HepG2 (cell line): ENCODE data around the gene IGDCC3. TPM values are rescaled to one million over a fixed set of nuclear protein-coding genes. Genes with fewer than 3 reads are reported as not detected.
A peak's percentile ranks its signal among the peaks of the same experiment; 100 is the strongest.

Experiments
- ATAC-seq: fragments of 200-7000 bp; cut with Tn5 transposase; 3 replicates; pipeline ENCODE4 v1.9.1; 2020; ENCODE audit warnings: mild to moderate bottlenecking, moderate library complexity
- BruUV-seq: library from RNA; stranded (reverse); fragments of 400-500 nt; replicated peaks from 2 replicates; lab custom pipeline; 2021; lab: Mats Ljungman, UMichigan
- CTCF ChIA-PET: fragments of 300-600 bp; formaldehyde crosslinking; extraction: SDS; loops from one replicate; lab custom pipeline; 2021; ENCODE audit warnings: low total read pairs, inconsistent platforms, low intra/inter-chr PET ratio; lab: Yijun Ruan, JAX
- POLR2A ChIA-PET: fragments of 350-600 bp; sonication (Branson Sonifier 250); formaldehyde crosslinking; loops from one replicate; lab custom pipeline; 2020; ENCODE audit warnings: antibody characterized with exemption, inconsistent platforms; lab: Yijun Ruan, JAX
- DNase-seq: peaks from one replicate; pipeline ENCODE4 v3.0.0-alpha.2; 2015; ENCODE audit warnings: low spot score
- FAIRE-seq: peaks from 3 replicates; lab custom pipeline; 2011; peaks lifted over from hg19 to GRCh38; lab: Jason Lieb, UNC
- H2AFZ ChIP-seq: one replicate; pipeline ENCODE4 v1.6.1; 2011; ENCODE audit warnings: low read length, inconsistent platforms
- H3K27ac ChIP-seq: fragments of 300-600 bp; 3 replicates; pipeline ENCODE4 v1.8.0; 2011; ENCODE audit warnings: mixed run types, mild to moderate bottlenecking, mixed read lengths, low read length, inconsistent platforms; ENCODE audit not compliant: insufficient read depth; ENCODE audit errors: extremely low read length
- H3K27me3 ChIP-seq, 2 experiments: fragments of 200-600 bp in 1 of 2; 2 replicates in 1 of 2; 3 replicates in 1 of 2; pipeline versions ENCODE4 v1.6.0 to v1.8.0; 2011; ENCODE audit warnings: low read length in 2 of 2, mild to moderate bottlenecking in 2 of 2, moderate library complexity in 2 of 2, inconsistent platforms in 1 of 2; ENCODE audit not compliant: insufficient read depth in 2 of 2, control insufficient read depth in 1 of 2
- H3K36me3 ChIP-seq, 2 experiments: fragments of 200-600 bp in 1 of 2; replicated peaks in 1 of 2; 2 replicates in 1 of 2; 3 replicates in 1 of 2; pipeline versions ENCODE4 v1.5.1 to v1.8.0; 2011; ENCODE audit warnings: low read length in 2 of 2, inconsistent platforms in 1 of 2; ENCODE audit not compliant: insufficient read depth in 2 of 2, control insufficient read depth in 1 of 2
- H3K4me1 ChIP-seq: 2 replicates; pipeline ENCODE4 v1.5.1; 2012; ENCODE audit warnings: low read length, inconsistent platforms; ENCODE audit not compliant: insufficient read depth
- H3K4me2 ChIP-seq: 2 replicates; pipeline ENCODE4 v1.6.0; 2011; ENCODE audit warnings: low read depth, low read length, inconsistent platforms
- H3K4me3 ChIP-seq, 3 experiments: fragments of 200-600 bp in 1 of 3; sonication (generic), shearing (Covaris generic) in 1 of 3; replicated peaks in 1 of 3; 2 replicates each; pipeline ENCODE4 v1.5.1; 2011 to 2016; ENCODE audit warnings: low read length in 3 of 3, inconsistent platforms in 2 of 3, low read depth in 2 of 3, mild to moderate bottlenecking in 2 of 3, control low read depth in 1 of 3, mixed read lengths in 1 of 3; ENCODE audit not compliant: insufficient read depth in 1 of 3
- H3K79me2 ChIP-seq: one replicate; pipeline ENCODE4 v1.6.1; 2011; ENCODE audit warnings: low read length, inconsistent platforms; ENCODE audit not compliant: insufficient read depth
- H3K9ac ChIP-seq: 2 replicates; pipeline ENCODE4 v1.6.0; 2011; ENCODE audit warnings: mild to moderate bottlenecking, low read depth, low read length, inconsistent platforms; ENCODE audit not compliant: insufficient read depth
- H3K9me3 ChIP-seq: 2 replicates; pipeline ENCODE4 v1.5.1; 2012; ENCODE audit warnings: mild to moderate bottlenecking, low read length
- H4K20me1 ChIP-seq: 2 replicates; pipeline ENCODE4 v1.6.0; 2011; ENCODE audit warnings: inconsistent platforms, mild to moderate bottlenecking, low read length, moderate library complexity; ENCODE audit not compliant: insufficient read depth
- FOXA3 ChIP-seq: IDR thresholded peaks from 2 replicates; pipeline ENCODE4 v1.6.1; 2016; ENCODE audit warnings: missing genetic modification reagents, missing compliant biosample characterization
- GATA4 ChIP-seq: sonication (generic); IDR thresholded peaks from 2 replicates; pipeline ENCODE4 v1.6.1; 2016; ENCODE audit warnings: antibody characterized with exemption, low read depth, borderline replicate concordance
- HIVEP1 ChIP-seq: sonication (generic); formaldehyde crosslinking; IDR thresholded peaks from 2 replicates; pipeline ENCODE4 v1.4.0; 2020; ENCODE audit warnings: mild to moderate bottlenecking, missing genetic modification reagents
- IRX3 ChIP-seq: sonication (generic); formaldehyde crosslinking; IDR thresholded peaks from 2 replicates; pipeline ENCODE4 v1.8.1; 2023; ENCODE audit warnings: mild to moderate bottlenecking, low read depth, missing genetic modification reagents, borderline replicate concordance
- MBD4 ChIP-seq: IDR thresholded peaks from 2 replicates; pipeline ENCODE4 v1.6.1; 2012; ENCODE audit warnings: low read length, inconsistent platforms, borderline replicate concordance
- MXD4 ChIP-seq: IDR thresholded peaks from 2 replicates; pipeline ENCODE4 v1.6.1; 2016; ENCODE audit warnings: mild to moderate bottlenecking, missing biosample characterization, missing genetic modification reagents
- PAF1 ChIP-seq: IDR thresholded peaks from 2 replicates; pipeline ENCODE4 v1.6.1; 2016; ENCODE audit warnings: missing genetic modification reagents, missing compliant biosample characterization
- RCOR2 ChIP-seq: IDR thresholded peaks from 2 replicates; pipeline ENCODE4 v1.6.1; 2016; ENCODE audit warnings: missing biosample characterization, missing genetic modification reagents
- SMYD3 ChIP-seq: sonication (generic); formaldehyde crosslinking; IDR thresholded peaks from 2 replicates; pipeline ENCODE4 v1.8.1; 2023; ENCODE audit warnings: mild to moderate bottlenecking, missing genetic modification reagents
- SP2 ChIP-seq: sonication (generic); formaldehyde crosslinking; IDR thresholded peaks from 2 replicates; pipeline ENCODE4 v1.5.1; 2020; ENCODE audit warnings: mild to moderate bottlenecking, missing genetic modification reagents
- ZFY ChIP-seq: sonication (generic); formaldehyde crosslinking; IDR thresholded peaks from 2 replicates; pipeline ENCODE4 v1.4.0; 2020; ENCODE audit warnings: missing genetic modification reagents
- ZNF263 ChIP-seq: sonication (generic); formaldehyde crosslinking; IDR thresholded peaks from 2 replicates; pipeline ENCODE4 v1.4.0; 2020; ENCODE audit warnings: missing genetic modification reagents
- ZNF276 ChIP-seq: sonication (generic); formaldehyde crosslinking; IDR thresholded peaks from 2 replicates; pipeline ENCODE4 v1.4.0; 2020; ENCODE audit warnings: mild to moderate bottlenecking, low read depth, missing genetic modification reagents
- ZNF382 ChIP-seq: sonication (generic); formaldehyde crosslinking; IDR thresholded peaks from 2 replicates; pipeline ENCODE4 v1.5.0; 2020; ENCODE audit warnings: missing genetic modification reagents, mild to moderate bottlenecking, borderline replicate concordance
- ZNF431 ChIP-seq: sonication (generic); formaldehyde crosslinking; IDR thresholded peaks from 2 replicates; pipeline ENCODE4 v1.9.0; 2022; ENCODE audit warnings: missing genetic modification reagents, low read depth, mild to moderate bottlenecking, borderline replicate concordance
- ZNF552 ChIP-seq: sonication (generic); formaldehyde crosslinking; IDR thresholded peaks from 2 replicates; pipeline ENCODE4 v1.9.0; 2022; ENCODE audit warnings: missing genetic modification reagents, mild to moderate bottlenecking, borderline replicate concordance
- ZNF879 ChIP-seq: sonication (generic); formaldehyde crosslinking; IDR thresholded peaks from 2 replicates; pipeline ENCODE4 v1.8.1; 2023; ENCODE audit warnings: missing genetic modification reagents
- ZSCAN25 ChIP-seq: sonication (generic); formaldehyde crosslinking; IDR thresholded peaks from 2 replicates; pipeline ENCODE4 v1.8.0; 2022; ENCODE audit warnings: mild to moderate bottlenecking, missing genetic modification reagents
- WGBS: methylation state at CpG from one replicate; pipeline ENCODE4 v1.1.6; 2017; ENCODE audit warnings: low lambda C conversion rate; 5-methylcytosine and 5-hydroxymethylcytosine counted together
- in situ Hi-C: cut with HindIII; loops from 2 replicates; pipeline ENCODE4 v1.10.0; 2017; ENCODE audit warnings: low pct_unique_long_range_greater_than_20kb; ENCODE audit not compliant: extremely low pct_ligation_motif_present
- intact Hi-C: fragments of 100-400 bp; cut with micrococcal nuclease; formaldehyde crosslinking; loops from one replicate; pipeline ENCODE4 v1.10.0; 2022; ENCODE audit not compliant: unreplicated experiment
- polyA plus RNA-seq, 8 experiments: library from polyadenylated mRNA; depleted of rRNA in 3 of 8; stranded (reverse) in 7 of 8; unstranded in 1 of 8; fragments of >200 nt; fragmentation: Illumina TruSeq in 4 of 8; extraction: Trizol in 4 of 8; gene quantifications; 2 replicates each; pipeline versions ENCODE4 v1.2.1 to v1.2.3, GENCODE V29; 2011 to 2016; ENCODE audit warnings: low read depth in 4 of 8, missing spikeins in 1 of 8, mixed read lengths in 1 of 8; ENCODE audit not compliant: insufficient read depth in 1 of 8
- total RNA-seq, 5 experiments: library from RNA; depleted of rRNA; stranded (reverse); fragments of >200 nt; fragmentation: Illumina TruSeq; extraction: Trizol; gene quantifications; 2 replicates each; pipeline ENCODE4 v1.2.3, GENCODE V29; 2016; ENCODE audit warnings: low read depth in 1 of 5

The IGDCC3 gene
- total and polyA plus RNA-seq, 2 of the 13 experiments (the other 11 are each of a cell fraction or from before 2014, with no cell fraction given) = 30.1 to 51.8 TPM

GRCh38 chr15:65379986-65380385 is 2.2 kb upstream of the IGDCC3 start:
- intact Hi-C loops (loop anchor here (2.0 to 10.0 kb wide), 2 partner anchors 25 to 195 kb away; partner anchors contain the start of gene CLPX), in situ Hi-C loops (loop anchor here (5.0 to 10.0 kb wide), 2 partner anchors 58 to 195 kb away; partner anchors contain the start of gene CLPX)
- H3K9ac ChIP-seq = no peak overlapping the region
- no peak for FAIRE-seq
- H3K79me2 ChIP-seq = peaks cover 20% of the 10 kb centered on the region
- POLR2A ChIA-PET = interaction anchor here (1.1 to 3.6 kb wide), 2 partner anchors 75 to 80 kb away, joined by 3 to 44 read pairs; partner anchors contain the start of gene RNU5B-1
- no peaks in the 10 kb centered on the region for H4K20me1 ChIP-seq
- peaks cover 2 to 3% of the 10 kb centered on the region in 2 experiments; a peak in 3 of 5 replicates for H3K36me3 ChIP-seq
- no peak overlapping the region for H3K4me2 ChIP-seq
- no peak overlapping the region for H2AFZ ChIP-seq
- no peaks in the 10 kb centered on the region; a peak in 1 of 5 replicates for H3K27me3 ChIP-seq
- no peak overlapping the region for H3K27ac ChIP-seq
- TF ChIP-seq SMYD3 (CRISPR knock-in tag) = no peak
- no peak for TF ChIP-seq ZNF263 (CRISPR knock-in tag)
- no peak for TF ChIP-seq ZNF431
- no peak for TF ChIP-seq ZNF879 (CRISPR knock-in tag)
- TF ChIP-seq FOXA3 = no peak
- no peak for TF ChIP-seq MXD4
- WGBS = 85% methylated on average over 2 of the region's 2 CpGs
- no peaks in the 10 kb centered on the region for H3K9me3 ChIP-seq
- BruUV-seq = no TSS peak
- ATAC-seq = no peak
- peaks cover 62% of the 10 kb centered on the region for H3K4me1 ChIP-seq
- no peak overlapping the region for H3K4me3 ChIP-seq
- DNase-seq = no peak
- CTCF ChIA-PET = no interaction called here

- CTCF ChIA-PET = no interaction called here
- Histone ChIP-seq H4K20me1 (no peaks in the 10 kb centered on the region), H3K4me1 (peaks cover 66% of the 10 kb centered on the region), H3K79me2 (peaks cover 34% of the 10 kb centered on the region), H3K27me3 (no peaks in the 10 kb centered on the region; a peak in 1 of 5 replicates), H3K4me2 (peak overlapping the region; percentile 93), H2AFZ (no peak overlapping the region), H3K36me3 (peaks cover 9 to 28% of the 10 kb centered on the region in 2 experiments; a peak in 4 of 5 replicates), H3K9ac (peak overlapping the region; percentile 84), H3K4me3 (peak overlapping the region; percentile 84 to 97 (median 92)), H3K27ac (peak overlapping the region; percentile 99), H3K9me3 (no peaks in the 10 kb centered on the region)
- POLR2A ChIA-PET = interaction anchor here (0.9 to 4.2 kb wide), 10 partner anchors 7 to 80 kb away, joined by 3 to 44 read pairs (median 4); partner anchors contain the start of gene RNU5B-1
- no peak for FAIRE-seq
- intact Hi-C loops = no loop called here
- WGBS = 0% methylated on average over 20 of the region's 99 CpGs
- DNase-seq = no peak
- ATAC-seq = peak; percentile 65
- in situ Hi-C loops = no loop called here
- no TSS peak for BruUV-seq
- no peak for TF ChIP-seq PAF1
- TF ChIP-seq ZNF552 (CRISPR knock-in tag) = no peak
- TF ChIP-seq ZSCAN25 = no peak
- no peak for TF ChIP-seq ZNF382 (CRISPR knock-in tag)
- no peak for TF ChIP-seq SP2 (CRISPR knock-in tag)
- no peak for TF ChIP-seq ZNF276 (CRISPR knock-in tag)
- no peak; the same call in 1 of the 2 replicates for TF ChIP-seq ZFY (CRISPR knock-in tag)
- TF ChIP-seq RCOR2 (CRISPR knock-in tag) = no peak
- no peak for TF ChIP-seq GATA4
- no peak for TF ChIP-seq HIVEP1 (CRISPR knock-in tag)
- no peak for TF ChIP-seq IRX3 (CRISPR knock-in tag)
- no peak for TF ChIP-seq MBD4
These were observed 462 bp downstream of the IGDCC3 start for GRCh38 chr15:65377105-65377975.
